Right lobe of liver (tissue), 4 donors: ENCODE data around the gene NRCAM.

Source experiments
- CTCF ChIP-seq, 4 donors: fragments of 200-600 bp in 3 of 4; fragments of 450-650 bp in 1 of 4; IDR thresholded peaks; one replicate each; pipeline versions ENCODE4 v1.5.1 to v1.8.0; 2016 to 2022; ENCODE audit warnings: antibody characterized with exemption in 4 of 4, mild to moderate bottlenecking in 2 of 4
- POLR2A ChIP-seq: fragments of 450-650 bp; IDR thresholded peaks from one replicate; pipeline ENCODE4 v1.6.1; 2017; ENCODE audit warnings: antibody characterized with exemption, mild to moderate bottlenecking
- donor health status: DM: no; HTN: no; CAD: no.
- donor health status: DM: no; HTN: no; CAD: no.
- donor health status: DM: no; HTN: yes; CAD: no.

DNA sequence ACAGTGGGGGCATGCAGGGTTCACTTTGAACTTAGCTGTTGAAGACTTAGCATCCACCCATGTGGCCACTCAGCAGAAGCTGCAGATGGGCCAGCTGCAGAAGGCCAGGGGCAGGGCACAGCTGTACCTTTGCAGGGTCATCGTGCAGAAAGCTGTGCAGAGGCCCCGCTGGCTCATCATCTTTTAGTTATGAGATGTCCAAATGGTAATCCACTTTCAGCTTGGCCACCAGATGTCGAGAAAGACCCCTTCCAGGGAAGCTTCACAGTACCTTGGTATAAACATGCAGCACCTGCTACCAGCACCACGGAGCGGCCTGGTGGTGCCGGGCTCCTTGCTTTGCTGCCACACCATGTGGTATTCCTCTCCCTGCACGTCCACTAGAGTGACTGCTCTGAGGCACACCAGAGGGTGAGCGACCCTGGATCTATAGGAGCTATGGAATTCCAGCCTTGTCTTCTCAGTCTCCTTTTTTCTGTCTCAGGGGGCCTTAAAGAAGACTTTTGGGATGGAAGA lies 251.9 kb downstream of the NRCAM start:
- TF ChIP-seq POLR2A, result no peak
- no peak for TF ChIP-seq CTCF (IDR thresholded peaks at IDR 0.05)
